Activated T-cell treated with anti-CD3 and anti-CD28 coated beads, Interleukin-2, amount 50 U/mL, for 48 hours (primary cell): ENCODE measurements around the gene CEP55.

Experiments used
- DNase-seq, 2 experiments: peaks; one replicate each; pipeline ENCODE4 v3.0.0-alpha.2; 2020

Gene CEP55

DNA sequence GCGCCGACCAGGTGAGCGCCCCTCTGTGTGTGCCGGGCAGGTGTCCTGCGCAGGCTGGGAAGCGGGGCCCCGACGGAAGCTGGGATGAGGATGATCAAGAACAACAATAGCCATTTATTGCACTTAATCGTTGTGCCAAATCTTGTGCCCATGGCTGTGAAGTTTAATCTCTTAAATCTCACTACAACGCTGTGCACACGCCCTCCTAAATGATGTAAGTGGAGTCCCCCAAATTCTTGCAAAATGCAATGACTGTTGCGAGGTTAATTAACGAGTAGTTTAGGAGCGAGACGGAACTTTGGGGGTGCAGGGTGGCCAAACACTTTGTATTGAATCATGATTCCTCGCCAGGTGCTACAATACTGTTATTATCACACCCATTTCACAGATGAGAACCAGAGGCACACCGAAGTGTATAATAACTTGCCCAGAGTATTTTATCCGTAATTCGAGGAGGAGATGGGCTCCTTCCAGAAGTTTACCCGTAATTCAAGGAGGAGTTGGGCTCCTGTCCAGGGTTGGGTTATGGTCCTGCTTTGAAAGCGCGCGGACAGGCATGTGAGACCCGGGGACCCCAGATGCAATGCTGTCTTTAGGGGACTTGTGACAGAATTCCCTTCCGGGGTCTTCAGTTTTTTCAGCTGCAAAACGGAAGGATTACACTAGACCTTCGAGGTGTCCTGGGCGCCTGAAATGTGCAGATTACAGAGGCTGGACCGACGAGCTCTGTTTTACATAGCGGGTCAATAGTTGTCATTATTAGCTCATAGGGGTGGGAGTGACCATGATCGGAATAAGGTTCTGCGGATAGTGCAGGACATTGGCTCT is 71.1 kb downstream of the CEP55 start:
- no peak for DNase-seq

- DNase-seq: no peak
Observed at GRCh38 chr10:93568105-93568390, 71.6 kb downstream of the CEP55 start.

DNA sequence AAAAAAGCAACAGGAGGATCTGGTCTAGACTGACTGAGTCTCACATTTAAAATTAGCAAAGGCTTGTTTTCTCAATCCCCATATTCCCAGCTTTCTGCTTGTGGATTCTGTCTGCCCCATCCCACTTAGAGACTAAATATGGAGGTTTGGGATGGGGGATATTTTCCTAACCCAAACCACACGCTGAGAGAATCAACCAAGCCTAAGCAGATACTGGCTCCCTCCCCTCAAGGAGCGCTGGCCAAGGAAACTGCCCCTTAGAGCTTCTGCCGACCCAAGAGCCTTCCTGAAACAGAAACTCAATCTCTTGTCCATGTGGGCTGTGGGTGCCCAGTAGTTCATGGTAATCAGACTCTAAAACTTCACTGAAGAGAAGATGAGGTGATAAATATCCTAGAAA is 74.0 kb downstream of the CEP55 start:
- no peak for DNase-seq

- DNase-seq: no peak
Observed at GRCh38 chr10:93572606-93573005, 76.2 kb downstream of the CEP55 start.

DNA sequence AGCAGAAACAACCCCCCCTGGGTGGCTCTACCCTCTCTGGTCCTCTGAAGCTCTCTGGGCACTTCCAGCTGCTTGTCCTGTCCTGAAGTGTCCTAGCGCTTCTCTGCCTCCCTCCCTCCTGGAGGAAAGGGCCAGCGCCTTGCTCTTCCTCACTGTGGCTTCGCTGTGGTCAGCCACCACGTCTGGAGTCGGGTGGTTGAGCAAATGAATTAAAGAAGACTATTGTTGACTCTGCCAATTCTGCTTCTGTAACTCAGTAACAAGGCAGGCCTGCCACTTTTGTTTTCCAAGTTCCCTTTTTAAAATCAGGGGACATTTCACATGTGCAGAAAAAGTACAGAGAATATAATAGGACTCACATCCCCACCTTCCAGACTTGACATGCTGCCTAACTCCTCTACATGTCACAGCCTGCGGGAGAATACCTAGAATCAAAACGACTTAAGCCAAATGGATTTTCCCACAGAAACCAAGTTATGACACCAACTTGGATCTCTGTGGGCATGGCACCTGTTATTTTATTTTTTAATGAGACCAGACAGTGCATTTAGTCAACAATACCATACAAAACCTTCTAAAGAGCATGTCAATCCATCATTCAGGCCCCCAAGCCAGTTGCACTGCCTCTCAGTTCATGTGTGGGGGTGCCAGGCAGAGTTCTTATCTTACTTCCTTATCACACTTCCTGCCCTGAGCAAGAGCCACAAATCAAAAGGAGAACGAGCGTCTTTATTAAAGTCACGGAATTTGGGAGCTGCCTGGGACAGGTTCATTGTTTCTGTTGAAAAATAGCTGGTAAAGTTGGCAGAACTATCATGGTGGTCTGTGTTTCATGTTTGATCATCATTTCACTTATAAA is 76.9 kb downstream of the CEP55 start:
- no peak for DNase-seq

DNA sequence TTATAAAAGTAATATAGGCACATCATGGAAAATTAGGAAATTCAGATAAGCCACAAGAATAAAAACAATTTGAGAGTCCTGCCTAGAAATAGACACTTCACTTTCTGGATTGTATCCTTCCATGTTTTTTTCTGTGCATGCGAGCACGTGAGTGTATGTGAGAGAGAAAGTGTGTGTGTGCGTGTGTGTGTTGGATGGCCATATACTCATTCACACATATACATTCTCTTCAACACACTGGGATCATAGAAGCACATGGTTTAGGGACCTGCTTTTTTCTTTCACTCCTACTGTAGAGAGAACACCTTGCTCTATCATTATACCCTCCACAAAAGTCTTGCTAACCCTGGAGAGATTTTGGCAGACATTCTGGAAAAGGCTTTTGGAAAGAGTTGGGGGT is 77.5 kb downstream of the CEP55 start:
- DNase-seq: no peak

- DNase-seq: no peak
Observed at GRCh38 chr10:93576888-93577287, 80.5 kb downstream of the CEP55 start.

DNA sequence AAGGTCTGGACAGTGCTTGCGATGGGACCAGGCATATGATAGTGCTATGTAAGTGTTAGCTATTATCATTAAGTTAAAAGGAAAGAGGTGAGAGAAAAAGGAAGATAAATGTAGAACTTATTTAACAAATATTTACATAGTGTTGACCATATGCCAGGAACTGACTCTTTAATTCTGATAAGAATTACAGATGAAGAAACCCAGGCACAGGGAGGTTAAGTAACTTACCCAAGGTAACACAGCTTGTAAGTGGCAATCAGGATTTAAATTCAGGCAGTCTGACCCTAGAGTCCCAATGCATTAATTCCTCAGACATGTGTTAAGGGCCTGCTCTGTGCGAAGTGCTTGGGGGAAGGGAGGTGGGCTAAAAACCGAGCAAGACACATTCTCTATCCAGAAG is 81.2 kb downstream of the CEP55 start:
- no peak for DNase-seq
